Keratinocyte (primary cell): ENCODE results near the gene NHSL2. TPM values are rescaled to one million over a fixed set of nuclear protein-coding genes. Genes with fewer than 3 reads are reported as not detected.

Source experiments
- DNase-seq: peaks from one replicate; pipeline ENCODE4 v3.0.0-alpha.2; 2011; ENCODE audit warnings: low read depth, missing footprints, low spot score
- FAIRE-seq: peaks from 2 replicates; lab custom pipeline; 2011; peaks lifted over from hg19 to GRCh38; lab: Jason Lieb, UNC
- H2AFZ ChIP-seq: 2 replicates; pipeline ENCODE4 v1.6.0; 2012; ENCODE audit warnings: low read length, control low read depth, inconsistent platforms; ENCODE audit not compliant: control insufficient read depth
- H3K27ac ChIP-seq: 2 replicates; pipeline ENCODE4 v1.5.1; 2011; ENCODE audit warnings: low read length; ENCODE audit not compliant: control insufficient read depth, insufficient read depth
- H3K27me3 ChIP-seq: 3 replicates; pipeline ENCODE4 v1.6.0; 2011; ENCODE audit warnings: low read length; ENCODE audit not compliant: control insufficient read depth, insufficient read depth; ENCODE audit errors: extremely low read depth
- H3K36me3 ChIP-seq, 2 experiments: 2 replicates in 1 of 2; 3 replicates in 1 of 2; pipeline ENCODE4 v1.5.1; 2011; ENCODE audit warnings: low read length in 2 of 2, mild to moderate bottlenecking in 1 of 2; ENCODE audit not compliant: control insufficient read depth in 2 of 2, insufficient read depth in 2 of 2; ENCODE audit errors: extremely low read depth in 1 of 2
- H3K4me1 ChIP-seq: 3 replicates; pipeline ENCODE4 v1.5.1; 2011; ENCODE audit warnings: low read length; ENCODE audit not compliant: control insufficient read depth, insufficient read depth; ENCODE audit errors: extremely low read depth
- H3K4me2 ChIP-seq: 3 replicates; pipeline ENCODE4 v1.6.0; 2011; ENCODE audit warnings: low read depth, low read length; ENCODE audit not compliant: control insufficient read depth, insufficient read depth; ENCODE audit errors: extremely low read depth
- H3K4me3 ChIP-seq, 3 experiments: fragments of 200-600 bp in 1 of 3; sonication (generic) in 1 of 3; 2 replicates in 2 of 3; 3 replicates in 1 of 3; pipeline ENCODE4 v1.5.1; 2011 to 2016; ENCODE audit warnings: low read length in 3 of 3, mild to moderate bottlenecking in 3 of 3, control low read depth in 2 of 3, inconsistent platforms in 1 of 3, low read depth in 1 of 3, mixed read lengths in 1 of 3, mixed run types in 1 of 3, moderate library complexity in 1 of 3; ENCODE audit not compliant: control insufficient read depth in 2 of 3, insufficient read depth in 2 of 3; ENCODE audit errors: extremely low read depth in 1 of 3
- H3K79me2 ChIP-seq: 2 replicates; pipeline ENCODE4 v1.6.0; 2012; ENCODE audit warnings: low read length; ENCODE audit not compliant: control insufficient read depth, insufficient read depth
- H3K9ac ChIP-seq: 3 replicates; pipeline ENCODE4 v1.6.0; 2011; ENCODE audit warnings: low read length; ENCODE audit not compliant: control insufficient read depth, insufficient read depth; ENCODE audit errors: extremely low read depth
- H3K9me1 ChIP-seq: 3 replicates; pipeline ENCODE4 v1.6.0; 2011; ENCODE audit warnings: low read length; ENCODE audit not compliant: control insufficient read depth, insufficient read depth; ENCODE audit errors: extremely low read depth
- H3K9me3 ChIP-seq: 2 replicates; pipeline ENCODE4 v1.5.1; 2012; ENCODE audit warnings: low read depth, low read length; ENCODE audit not compliant: control insufficient read depth
- H4K20me1 ChIP-seq: 3 replicates; pipeline ENCODE4 v1.6.0; 2011; ENCODE audit warnings: low read length; ENCODE audit not compliant: control insufficient read depth, insufficient read depth; ENCODE audit errors: extremely low read depth
- CTCF ChIP-seq, 3 experiments: IDR thresholded peaks in 1 of 3; conservative IDR thresholded peaks in 1 of 3; optimal IDR thresholded peaks in 1 of 3; 2 replicates in 2 of 3; 3 replicates in 1 of 3; pipeline versions ENCODE3 to v1.5.1; 2011; ENCODE audit warnings: low read length in 3 of 3, mild to moderate bottlenecking in 3 of 3, moderate library complexity in 2 of 3, control low read depth in 1 of 3, inconsistent platforms in 1 of 3; ENCODE audit not compliant: insufficient read depth in 2 of 3; ENCODE audit errors: extremely low read depth in 1 of 3
- EZH2 ChIP-seq: IDR thresholded peaks from one replicate; pipeline ENCODE4 v1.6.1; 2012; ENCODE audit warnings: inconsistent platforms, mild to moderate bottlenecking, low read length, moderate library complexity
- dilution Hi-C: fragments of 300-500 bp; cut with MboI; formaldehyde crosslinking; loops from one replicate; pipeline ENCODE4 v1.7.0; 2020; ENCODE audit warnings: low sequenced_read_pairs; ENCODE audit not compliant: extremely low pct_ligation_motif_present
- polyA plus RNA-seq, 5 experiments: library from polyadenylated mRNA; depleted of rRNA in 3 of 5; stranded (reverse) in 3 of 5; stranded (forward) in 1 of 5; unstranded in 1 of 5; fragments of >200 nt; gene quantifications; 1 replicate in 1 of 5; 2 replicates in 3 of 5; 3 replicates in 1 of 5; pipeline versions ENCODE4 v1.2.1 to v1.2.3, GENCODE V29; 2011 to 2012; ENCODE audit warnings: missing spikeins in 2 of 5, low read depth in 1 of 5, low replicate concordance in 1 of 5

The NHSL2 gene
- polyA plus RNA-seq, 1 donor (not counting 4 experiments of a cell fraction or from before 2014, with no cell fraction given): 0.04 TPM

GRCh38 chrX:71953391-71953790, 42.7 kb downstream of the NHSL2 start:
- Histone ChIP-seq H3K9me3 (no peaks in the 10 kb centered on the region), H3K27me3 (peaks cover 22% of the 10 kb centered on the region), H3K9me1 (no peaks in the 10 kb centered on the region), H4K20me1 (peaks cover 3% of the 10 kb centered on the region), H3K4me1 (no peaks in the 10 kb centered on the region), H3K9ac (no peak overlapping the region), H3K79me2 (no peaks in the 10 kb centered on the region), H3K4me3 (no peak overlapping the region), H2AFZ (no peak overlapping the region), H3K27ac (no peak overlapping the region), H3K4me2 (no peak overlapping the region), H3K36me3 (no peaks in the 10 kb centered on the region)
- no peak for TF ChIP-seq EZH2
- no peak for TF ChIP-seq CTCF (optimal IDR thresholded peaks at IDR 0.05 in 1 of 3, IDR thresholded peaks at IDR 0.05 in 1 of 3, conservative IDR thresholded peaks at IDR 0.05 in 1 of 3; ENCODE audit: extremely low read depth in 1 of 3, insufficient read depth in 2 of 3, low read length in 3 of 3)
- no peak for DNase-seq
- dilution Hi-C loops: no loop called here
- FAIRE-seq: no peak

- Histone ChIP-seq H3K4me1 (no peaks in the 10 kb centered on the region), H2AFZ (no peak overlapping the region), H3K9ac (no peak overlapping the region), H3K9me3 (no peaks in the 10 kb centered on the region), H3K4me2 (no peak overlapping the region), H3K27me3 (peaks cover 26% of the 10 kb centered on the region), H3K27ac (no peak overlapping the region), H3K79me2 (no peaks in the 10 kb centered on the region), H4K20me1 (peaks cover 3% of the 10 kb centered on the region), H3K9me1 (no peaks in the 10 kb centered on the region), H3K36me3 (no peaks in the 10 kb centered on the region), H3K4me3 (no peak overlapping the region)
- TF ChIP-seq EZH2 (no peak), CTCF (optimal IDR thresholded peaks at IDR 0.05 in 1 of 3, IDR thresholded peaks at IDR 0.05 in 1 of 3, conservative IDR thresholded peaks at IDR 0.05 in 1 of 3; ENCODE audit: extremely low read depth in 1 of 3, insufficient read depth in 2 of 3, low read length in 3 of 3) (no peak)
- dilution Hi-C loops: no loop called here
- no peak for FAIRE-seq
- no peak for DNase-seq
These were observed 43.3 kb downstream of the NHSL2 start for GRCh38 chrX:71953946-71954345.
